AG10803 (cell line): ENCODE results near the gene FIGN.

Experiments
- DNase-seq: peaks from one replicate; pipeline ENCODE4 v3.0.0; 2010; ENCODE audit warnings: low read depth
- H3K4me3 ChIP-seq: 2 replicates; pipeline ENCODE4 v1.5.1; 2011; ENCODE audit warnings: mild to moderate bottlenecking, low read length, control low read depth
- CTCF ChIP-seq: conservative IDR thresholded peaks from 2 replicates; pipeline ENCODE4 v1.5.1; 2011; ENCODE audit warnings: mild to moderate bottlenecking, low read length, control low read depth, inconsistent platforms

FIGN gene

GRCh38 chr2:163687217-163687616 lies 48.6 kb downstream of the FIGN start:
- no peak for DNase-seq
- no peak for TF ChIP-seq CTCF

GRCh38 chr2:163686289-163686688 lies 49.5 kb downstream of the FIGN start:
- no peak for TF ChIP-seq CTCF
- DNase-seq, result no peak
- H3K4me3 ChIP-seq, result no peak overlapping the region

More at GRCh38 chr2:163687217-163687616, 48.6 kb downstream of the FIGN start:
- H3K4me3 ChIP-seq, result no peak overlapping the region

- no peak overlapping the region for H3K4me3 ChIP-seq
- peak; percentile 44 for TF ChIP-seq CTCF
- DNase-seq, result peak; percentile 22
Measured at GRCh38 chr2:163682695-163683094, 53.1 kb downstream of the FIGN start.

- no peak for TF ChIP-seq CTCF
- H3K4me3 ChIP-seq, result no peak overlapping the region
- peak; percentile 79 for DNase-seq
Measured at GRCh38 chr2:163681745-163682144, 54.1 kb downstream of the FIGN start.

GRCh38 chr2:163675388-163675787 lies 60.4 kb downstream of the FIGN start:
- TF ChIP-seq CTCF, result no peak
- DNase-seq, result no peak
- no peak overlapping the region for H3K4me3 ChIP-seq

GRCh38 chr2:163673522-163673921 lies 62.3 kb downstream of the FIGN start:
- no peak for DNase-seq
- no peak for TF ChIP-seq CTCF

GRCh38 chr2:163670929-163671328 lies 64.9 kb downstream of the FIGN start:
- no peak for DNase-seq
- H3K4me3 ChIP-seq, result no peak overlapping the region
- TF ChIP-seq CTCF, result no peak

More at GRCh38 chr2:163673522-163673921, 62.3 kb downstream of the FIGN start:
- no peak overlapping the region for H3K4me3 ChIP-seq
